SIG-M5 treated with dmso at 0.1 percent for 504 hours (cell line): ENCODE results near the gene AARS2.

Source experiments
- DNase-seq: peaks from one replicate; lab custom pipeline; 2025; ENCODE audit not compliant: unreplicated experiment; lab: John Stamatoyannopoulos, UW

Gene AARS2

DNA sequence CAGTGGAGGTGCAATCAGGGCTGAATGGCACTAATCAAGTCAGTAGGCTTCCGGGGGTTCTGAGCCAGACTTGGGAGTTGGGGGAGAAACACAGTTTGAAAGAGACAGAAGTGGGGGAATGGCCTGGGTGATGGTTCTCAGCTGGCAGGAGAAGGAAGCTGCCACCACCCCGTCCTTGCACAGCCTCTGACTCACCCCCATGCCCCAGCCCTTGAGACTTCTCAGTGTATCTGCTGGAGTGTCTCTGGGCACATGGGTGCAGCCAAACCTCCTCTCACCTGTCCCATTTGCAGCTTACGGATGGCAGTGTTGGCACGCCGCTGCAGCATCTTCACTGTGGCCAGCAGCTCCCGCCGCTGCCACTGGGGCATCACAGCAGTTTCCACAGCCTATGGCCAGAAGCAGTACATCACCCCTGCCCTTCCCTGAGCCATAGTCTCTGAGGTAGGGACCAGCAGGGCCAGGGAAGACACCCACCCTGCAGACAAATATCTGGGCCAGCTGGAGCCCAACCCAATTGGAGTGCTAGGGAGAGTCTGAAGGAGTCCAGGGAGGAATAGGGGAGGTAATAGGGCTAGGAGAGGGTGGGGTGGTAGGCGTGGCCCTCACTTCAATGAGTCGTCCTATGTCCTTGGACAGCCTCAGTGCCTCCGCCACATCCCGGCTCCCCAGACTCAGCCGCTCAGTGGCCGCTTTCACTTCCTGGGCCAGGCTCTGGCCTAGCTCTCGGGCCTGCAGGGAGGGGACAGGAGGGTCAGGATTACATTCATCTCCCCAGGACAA lies 11.2 kb downstream of the AARS2 start:
- no peak for DNase-seq

- DNase-seq = no peak
Measured at GRCh38 chr6:44301106-44301505, 12.0 kb downstream of the AARS2 start.

GRCh38 chr6:44300292-44300823 lies 12.8 kb downstream of the AARS2 start:
- DNase-seq = no peak

- no peak for DNase-seq
Measured at GRCh38 chr6:44298864-44299263, 14.3 kb downstream of the AARS2 start.

DNA sequence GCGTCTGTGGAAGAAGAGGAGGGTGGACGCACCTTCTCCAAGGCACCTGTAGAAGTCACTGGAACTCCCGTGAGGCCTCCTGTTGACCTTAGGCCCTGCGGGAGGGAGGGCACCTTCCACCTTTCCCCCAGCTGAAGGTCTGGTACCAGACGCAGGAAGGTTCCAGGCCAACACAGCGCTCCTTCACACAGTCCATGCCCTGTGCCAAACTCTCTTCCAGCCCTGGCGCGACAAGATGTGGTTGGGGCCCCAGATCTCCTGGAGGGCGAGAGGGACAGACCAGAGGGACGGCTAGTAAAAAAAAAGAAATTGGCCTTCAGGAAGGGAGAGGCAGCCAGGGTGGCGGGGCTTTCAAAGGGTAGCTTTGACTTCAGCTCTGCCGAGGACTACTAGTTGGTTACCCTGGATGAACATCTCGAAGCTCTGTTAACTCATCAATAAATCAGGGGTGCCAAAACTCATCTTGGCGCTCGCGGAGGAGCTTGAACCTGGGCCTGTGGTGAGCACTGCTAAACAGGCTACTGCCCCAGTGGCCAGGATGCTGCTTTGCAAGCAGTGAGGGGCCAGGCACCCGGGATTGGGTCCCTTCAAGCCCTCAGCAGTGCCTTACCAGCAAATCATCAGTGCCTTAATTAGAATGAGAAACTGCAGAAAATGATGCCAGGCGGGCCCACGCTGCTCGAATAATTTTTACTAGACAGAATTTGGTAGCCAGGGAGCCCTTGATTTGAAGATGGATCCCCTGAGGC lies 14.9 kb downstream of the AARS2 start:
- no peak for DNase-seq

DNA sequence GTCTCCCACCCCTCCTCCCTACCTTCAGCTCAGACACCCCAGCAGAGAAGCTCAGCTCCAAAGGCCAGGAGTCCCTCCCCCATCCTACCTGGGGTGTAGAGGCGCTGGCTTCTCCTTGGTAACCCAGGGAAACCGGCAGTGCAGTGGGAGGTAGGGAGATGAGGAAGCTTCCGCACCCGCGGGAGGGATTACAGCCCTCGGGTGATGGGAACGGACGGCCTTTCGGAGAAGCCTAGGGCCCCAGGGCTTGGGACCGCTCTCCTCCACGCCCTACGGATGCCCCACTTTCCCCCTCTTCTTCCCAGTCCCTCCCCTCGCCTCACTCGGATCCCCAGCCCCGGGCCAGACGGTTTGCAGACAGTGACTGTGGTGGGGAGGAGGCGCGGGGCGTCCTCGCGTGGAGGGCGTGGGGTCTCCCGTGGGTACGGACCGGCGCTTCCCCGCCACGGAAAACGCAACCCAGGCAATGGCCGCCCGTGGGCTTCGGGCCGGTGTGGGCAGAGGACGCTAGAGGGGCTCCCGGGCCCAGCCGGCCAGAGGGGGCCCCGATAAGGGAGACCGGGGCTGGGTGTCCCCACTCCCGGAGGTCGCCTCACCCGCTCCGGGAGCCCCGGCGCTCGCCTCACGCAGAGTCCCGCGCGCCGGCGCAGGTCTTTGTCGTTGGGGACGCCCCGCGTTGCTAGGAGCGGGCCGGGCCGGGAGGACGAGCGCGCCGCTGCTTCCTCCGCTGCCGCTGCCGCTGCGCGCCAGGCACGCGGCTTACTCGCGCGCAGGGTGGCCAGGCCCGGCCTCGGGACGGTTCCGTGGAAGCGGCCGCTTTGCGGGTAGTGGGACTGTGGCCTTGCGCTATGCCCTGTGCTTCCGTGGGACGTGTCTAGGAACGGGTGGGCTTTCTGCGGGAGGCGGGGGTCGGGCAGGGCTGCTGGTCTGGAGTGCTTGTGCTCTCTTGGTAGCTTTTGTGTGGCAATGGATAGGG lies 15.8 kb downstream of the AARS2 start:
- DNase-seq = peak; percentile 12

DNA sequence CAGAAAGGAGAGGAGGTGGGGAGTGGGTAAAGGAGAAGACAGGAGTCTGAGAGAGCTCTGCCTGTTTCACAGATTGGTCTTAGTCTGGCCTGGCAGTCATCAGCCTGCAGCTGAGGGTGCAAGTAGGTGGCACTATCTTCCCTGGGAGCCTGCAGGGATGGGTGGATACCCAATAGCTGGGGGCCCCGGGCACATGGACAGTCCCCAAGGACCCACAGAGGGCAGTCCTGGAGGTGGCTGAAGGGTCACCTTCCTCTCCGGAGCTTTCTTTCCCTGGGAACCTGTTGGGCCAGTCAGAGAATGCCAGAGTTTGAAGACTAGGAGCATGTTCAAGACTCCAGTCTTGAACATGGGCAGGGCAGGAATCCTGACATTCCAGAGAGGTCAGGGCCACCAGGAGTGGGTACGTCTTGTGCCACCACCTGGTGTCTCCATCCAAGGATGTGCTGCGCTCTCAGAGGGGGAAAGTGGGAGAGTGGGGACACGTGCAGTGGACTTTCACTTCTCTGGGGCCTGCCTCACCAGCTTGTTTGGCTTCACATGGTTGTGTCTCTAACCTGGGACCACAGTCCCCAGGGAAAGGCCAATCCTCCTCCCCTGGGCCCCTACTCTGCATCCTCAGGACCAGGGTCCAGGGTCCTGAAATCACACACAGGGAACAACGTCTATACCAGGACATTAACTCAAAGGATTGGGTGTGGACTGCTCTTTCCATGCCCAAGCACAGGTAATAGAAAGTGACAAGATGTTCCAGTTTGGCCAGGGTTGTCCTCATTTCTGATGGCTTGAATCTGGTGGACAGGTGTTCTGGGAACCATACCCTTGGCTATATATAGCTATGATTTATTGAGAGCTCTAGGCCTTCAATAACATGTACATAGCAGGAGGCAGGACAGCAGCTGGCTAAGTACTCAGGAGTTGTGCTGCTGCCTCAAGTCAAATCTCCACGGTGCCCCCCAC lies 18.0 kb downstream of the AARS2 start:
- DNase-seq = no peak

DNA sequence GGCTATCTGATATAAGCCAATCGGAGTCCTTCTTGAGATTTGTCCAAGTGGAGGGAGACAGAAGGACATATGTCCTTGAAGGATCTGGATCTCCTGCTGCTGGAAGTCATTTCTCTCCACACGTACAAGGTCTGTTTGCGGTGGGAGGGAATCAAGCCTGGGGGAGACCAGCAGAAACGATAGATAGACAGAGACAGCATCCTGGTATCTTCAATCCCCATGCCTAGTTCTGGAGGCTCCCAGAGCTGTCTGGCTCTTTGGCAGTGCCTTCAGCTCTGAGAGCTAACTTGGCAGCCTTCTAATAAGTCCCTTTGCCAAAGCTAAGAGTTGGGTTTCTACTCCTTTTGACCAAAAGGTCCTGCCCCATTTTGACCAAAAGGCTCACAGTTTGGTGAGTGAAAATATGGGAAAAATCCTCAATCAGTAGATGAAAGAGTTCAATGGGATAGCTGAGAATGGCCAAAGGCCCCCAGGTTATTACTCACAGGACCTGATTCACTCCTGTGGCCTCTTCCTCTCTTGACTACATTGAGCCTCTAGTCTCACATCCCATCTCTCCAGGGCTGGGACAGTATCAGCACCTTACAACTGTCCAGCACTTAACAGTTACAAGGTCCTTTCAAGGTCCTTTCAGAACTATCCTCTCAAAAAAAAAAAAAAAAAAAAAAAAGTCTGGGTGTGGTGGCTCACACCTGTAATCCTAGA lies 20.3 kb downstream of the AARS2 start:
- no peak for DNase-seq

GRCh38 chr6:44291841-44292240 lies 21.3 kb downstream of the AARS2 start:
- no peak for DNase-seq

GRCh38 chr6:44289726-44290260 lies 23.4 kb downstream of the AARS2 start:
- no peak for DNase-seq

- no peak for DNase-seq
Measured at GRCh38 chr6:44286747-44287146, 26.4 kb downstream of the AARS2 start.

GRCh38 chr6:44286285-44286565 lies 26.9 kb downstream of the AARS2 start:
- no peak for DNase-seq

DNA sequence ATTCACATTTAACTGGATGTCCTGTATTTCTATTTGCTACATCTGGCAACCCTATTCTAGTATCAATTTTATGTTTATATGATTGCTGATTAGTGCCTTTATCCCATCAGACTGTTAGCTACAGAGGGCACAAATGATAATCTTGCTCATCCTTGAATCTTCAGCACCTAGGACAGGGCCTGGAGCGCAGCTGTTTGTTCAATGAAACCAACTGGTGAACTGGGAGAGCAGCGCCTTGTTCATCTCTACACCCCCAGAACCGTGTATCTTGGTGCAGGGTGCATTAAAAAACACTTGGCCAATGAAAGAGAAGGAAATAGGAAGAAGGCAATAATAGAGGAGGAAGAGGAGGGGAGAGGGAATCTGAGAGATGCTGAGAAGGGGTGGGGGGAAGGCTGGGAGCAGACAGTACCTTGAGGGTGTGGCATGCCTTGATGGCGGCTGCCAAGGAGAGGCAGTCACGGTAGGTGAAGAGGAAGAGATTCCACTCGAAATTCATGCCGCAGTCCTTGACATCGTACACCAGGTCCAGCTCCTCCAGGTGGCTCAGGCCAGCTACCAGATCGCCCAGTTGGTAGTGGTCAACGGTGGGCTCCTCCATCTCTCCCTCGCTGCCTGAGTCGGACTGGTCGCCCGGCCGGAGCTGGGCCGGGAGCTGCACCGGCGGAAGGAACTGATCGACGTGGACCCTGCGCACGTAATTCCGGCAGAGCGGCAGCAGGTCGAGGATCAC lies 27.4 kb downstream of the AARS2 start:
- DNase-seq = peak; percentile 16

GRCh38 chr6:44284867-44285266 lies 28.3 kb downstream of the AARS2 start:
- no peak for DNase-seq

DNA sequence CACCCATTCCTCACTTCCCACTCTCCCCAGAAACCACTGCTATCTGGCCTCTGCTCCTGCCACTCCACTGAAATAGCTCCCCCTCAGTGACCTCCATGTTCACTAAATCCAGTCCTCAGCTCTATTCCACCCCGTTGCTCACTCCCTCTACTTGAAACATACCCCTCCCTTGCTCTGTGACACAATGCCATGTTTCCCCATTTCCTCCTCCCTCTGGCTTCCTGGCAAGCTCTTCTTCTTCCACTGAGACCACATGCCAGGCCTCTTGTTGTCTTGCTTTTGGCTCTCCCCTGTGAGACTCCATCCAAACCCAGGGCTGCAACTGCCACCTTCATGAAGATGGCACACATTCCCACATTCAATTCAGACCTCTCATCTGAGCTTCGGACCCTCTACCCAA lies 29.0 kb downstream of the AARS2 start:
- DNase-seq = peak; percentile 45

- no peak for DNase-seq
Measured at GRCh38 chr6:44278774-44279697, 34.1 kb downstream of the AARS2 start.

- no peak for DNase-seq
Measured at GRCh38 chr6:44278315-44278714, 34.8 kb downstream of the AARS2 start.

GRCh38 chr6:44277763-44278162 lies 35.4 kb downstream of the AARS2 start:
- DNase-seq = no peak
